Esophagus squamous epithelium (tissue), 5 donors: ENCODE results near the gene AFF3. TPM values are rescaled to one million over a fixed set of nuclear protein-coding genes. Genes with fewer than 3 reads are reported as not detected.

ENCODE experiments used
- DNase-seq: peaks from one replicate; lab custom pipeline; 2025; lab: John Stamatoyannopoulos, UW
- H3K27ac ChIP-seq, 4 donors: fragments of 200-600 bp; sonication (generic); one replicate each; pipeline ENCODE4 v1.5.1; 2016 to 2019; ENCODE audit warnings: mild to moderate bottlenecking in 1 of 4
- H3K27me3 ChIP-seq, 4 donors: fragments of 200-600 bp; sonication (generic); 1 replicate in 3 of 4; 2 replicates in 1 of 4; pipeline versions ENCODE4 v1.5.1 to v1.6.0; 2017 to 2021; ENCODE audit warnings: antibody characterized with exemption in 1 of 4
- H3K36me3 ChIP-seq, 3 donors: fragments of 200-600 bp; sonication (generic); one replicate each; pipeline ENCODE4 v1.5.1; 2016 to 2019
- H3K4me1 ChIP-seq, 3 donors: fragments of 200-600 bp; sonication (generic); one replicate each; pipeline ENCODE4 v1.5.1; 2017 to 2019
- H3K4me3 ChIP-seq, 4 donors: fragments of 200-600 bp; sonication (generic); 1 replicate in 3 of 4; 2 replicates in 1 of 4; pipeline ENCODE4 v1.5.1; 2016 to 2019; ENCODE audit warnings: mild to moderate bottlenecking in 2 of 4, moderate library complexity in 1 of 4
- H3K9me3 ChIP-seq, 3 donors: fragments of 200-600 bp; sonication (generic); one replicate each; pipeline ENCODE4 v1.5.1; 2016 to 2019
- POLR2A ChIP-seq, 4 donors: fragments of 450-650 bp; IDR thresholded peaks; one replicate each; pipeline ENCODE4 v1.6.1; 2017; ENCODE audit warnings: antibody characterized with exemption in 4 of 4, mild to moderate bottlenecking in 4 of 4, moderate library complexity in 3 of 4
- WGBS, 2 donors: methylation state at CpG; one replicate each; pipeline ENCODE4 v1.1.5; 2018; 5-methylcytosine and 5-hydroxymethylcytosine counted together
- intact Hi-C: fragments of 100-400 bp; cut with DNase I; formaldehyde crosslinking; loops from one replicate; pipeline ENCODE4 v1.15.0; 2022
- total RNA-seq, 4 donors: library from RNA; depleted of rRNA; stranded (reverse); fragments of >200 nt; gene quantifications; one replicate each; pipeline ENCODE4 v1.1.0, GENCODE V29; 2016
- TF ChIP-seq, protein P1 (sequence below), 6 experiments: fragments of 450-650 bp in 4 of 6; fragments of 200-600 bp in 2 of 6; sonication (generic) in 2 of 6; IDR thresholded peaks; one replicate each; pipeline ENCODE4 v1.5.1; 2016 to 2019; ENCODE audit warnings: antibody characterized with exemption in 6 of 6, mild to moderate bottlenecking in 4 of 6, moderate library complexity in 4 of 6
- donor health status: DM: yes; HTN: yes; CAD: no.

Gene AFF3
- total RNA-seq, 4 donors from 2014 or later, result 1.2 to 9.7 (median 3.8) TPM

- TF ChIP-seq POLR2A (IDR thresholded peaks at IDR 0.05), result no peak
- TF ChIP-seq, protein P1, sequence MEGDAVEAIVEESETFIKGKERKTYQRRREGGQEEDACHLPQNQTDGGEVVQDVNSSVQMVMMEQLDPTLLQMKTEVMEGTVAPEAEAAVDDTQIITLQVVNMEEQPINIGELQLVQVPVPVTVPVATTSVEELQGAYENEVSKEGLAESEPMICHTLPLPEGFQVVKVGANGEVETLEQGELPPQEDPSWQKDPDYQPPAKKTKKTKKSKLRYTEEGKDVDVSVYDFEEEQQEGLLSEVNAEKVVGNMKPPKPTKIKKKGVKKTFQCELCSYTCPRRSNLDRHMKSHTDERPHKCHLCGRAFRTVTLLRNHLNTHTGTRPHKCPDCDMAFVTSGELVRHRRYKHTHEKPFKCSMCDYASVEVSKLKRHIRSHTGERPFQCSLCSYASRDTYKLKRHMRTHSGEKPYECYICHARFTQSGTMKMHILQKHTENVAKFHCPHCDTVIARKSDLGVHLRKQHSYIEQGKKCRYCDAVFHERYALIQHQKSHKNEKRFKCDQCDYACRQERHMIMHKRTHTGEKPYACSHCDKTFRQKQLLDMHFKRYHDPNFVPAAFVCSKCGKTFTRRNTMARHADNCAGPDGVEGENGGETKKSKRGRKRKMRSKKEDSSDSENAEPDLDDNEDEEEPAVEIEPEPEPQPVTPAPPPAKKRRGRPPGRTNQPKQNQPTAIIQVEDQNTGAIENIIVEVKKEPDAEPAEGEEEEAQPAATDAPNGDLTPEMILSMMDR (IDR thresholded peaks at IDR 0.05), result no peak
- no peak for DNase-seq
- WGBS, 2 donors, result 48 to 63% methylated on average over 3 of the region's 3 CpGs
- Histone ChIP-seq H3K27ac (no peak overlapping the region), H3K27me3 (no peaks in the 10 kb centered on the region), H3K4me1 (no peaks in the 10 kb centered on the region), H3K9me3 (no peaks in the 10 kb centered on the region), H3K36me3 (no peaks in the 10 kb centered on the region), H3K4me3 (no peak overlapping the region)
- intact Hi-C loops, result no loop called here
Observed at GRCh38 chr2:99974682-99975375, 167.6 kb downstream of the AFF3 start.

GRCh38 chr2:99974275-99974674 is 168.1 kb downstream of the AFF3 start:
- TF ChIP-seq, protein P1 (IDR thresholded peaks at IDR 0.05), result no peak
- TF ChIP-seq POLR2A (IDR thresholded peaks at IDR 0.05), result no peak
- no peaks in the 10 kb centered on the region for H3K36me3 ChIP-seq
- no peaks in the 10 kb centered on the region for H3K9me3 ChIP-seq
- no peaks in the 10 kb centered on the region for H3K4me1 ChIP-seq
- no peaks in the 10 kb centered on the region for H3K27me3 ChIP-seq
- no peak overlapping the region for H3K4me3 ChIP-seq
- H3K27ac ChIP-seq, result no peak overlapping the region
- no peak for DNase-seq
- intact Hi-C loops, result no loop called here
- WGBS, 2 donors, result 48 to 65% methylated on average over 6 of the region's 6 CpGs

DNA sequence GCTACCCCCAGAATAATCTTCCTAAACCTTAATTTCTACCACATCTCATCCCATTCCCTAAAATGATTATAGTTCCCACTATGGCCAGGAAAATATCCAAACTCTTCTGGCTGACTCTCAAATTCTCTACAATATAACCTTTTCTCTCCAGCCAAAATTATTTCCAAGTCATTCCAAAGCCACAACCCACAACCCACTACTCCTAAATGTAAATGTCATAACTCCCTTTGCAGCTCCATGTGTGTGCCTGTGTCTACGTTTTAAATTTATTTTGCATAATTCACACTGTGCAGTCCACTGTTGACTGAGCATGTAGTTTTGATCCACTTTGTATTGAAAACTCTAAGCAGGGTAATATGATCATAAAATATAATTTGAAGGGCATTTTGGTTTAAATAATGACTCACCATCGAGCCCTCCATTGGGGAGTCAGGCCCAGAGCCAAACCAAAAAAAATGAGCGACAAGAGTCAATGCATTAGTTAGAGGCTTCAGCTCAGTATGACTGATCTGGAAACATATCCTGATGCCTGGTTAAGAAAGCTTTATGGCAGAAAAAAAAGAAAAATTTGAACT is 171.0 kb downstream of the AFF3 start:
- DNase-seq, result no peak
- Histone ChIP-seq H3K4me1 (no peaks in the 10 kb centered on the region), H3K36me3 (no peaks in the 10 kb centered on the region), H3K4me3 (no peak overlapping the region), H3K9me3 (no peaks in the 10 kb centered on the region), H3K27me3 (no peaks in the 10 kb centered on the region), H3K27ac (no peak overlapping the region)
- WGBS, 2 donors, result 67 to 79% methylated on average over 3 of the region's 3 CpGs
- intact Hi-C loops, result no loop called here
- no peak for TF ChIP-seq POLR2A (IDR thresholded peaks at IDR 0.05)
- TF ChIP-seq, protein P1 (IDR thresholded peaks at IDR 0.05), result no peak

- Histone ChIP-seq H3K4me3 (no peak overlapping the region), H3K27ac (no peak overlapping the region), H3K36me3 (no peaks in the 10 kb centered on the region), H3K27me3 (no peaks in the 10 kb centered on the region), H3K4me1 (no peaks in the 10 kb centered on the region), H3K9me3 (no peaks in the 10 kb centered on the region)
- no peak for DNase-seq
- intact Hi-C loops, result no loop called here
- 70 to 72% methylated on average over 12 of the region's 12 CpGs for WGBS, 2 donors
- no peak for TF ChIP-seq POLR2A (IDR thresholded peaks at IDR 0.05)
- TF ChIP-seq, protein P1 (IDR thresholded peaks at IDR 0.05), result no peak
Observed at GRCh38 chr2:99970292-99970868, 172.0 kb downstream of the AFF3 start.

DNA sequence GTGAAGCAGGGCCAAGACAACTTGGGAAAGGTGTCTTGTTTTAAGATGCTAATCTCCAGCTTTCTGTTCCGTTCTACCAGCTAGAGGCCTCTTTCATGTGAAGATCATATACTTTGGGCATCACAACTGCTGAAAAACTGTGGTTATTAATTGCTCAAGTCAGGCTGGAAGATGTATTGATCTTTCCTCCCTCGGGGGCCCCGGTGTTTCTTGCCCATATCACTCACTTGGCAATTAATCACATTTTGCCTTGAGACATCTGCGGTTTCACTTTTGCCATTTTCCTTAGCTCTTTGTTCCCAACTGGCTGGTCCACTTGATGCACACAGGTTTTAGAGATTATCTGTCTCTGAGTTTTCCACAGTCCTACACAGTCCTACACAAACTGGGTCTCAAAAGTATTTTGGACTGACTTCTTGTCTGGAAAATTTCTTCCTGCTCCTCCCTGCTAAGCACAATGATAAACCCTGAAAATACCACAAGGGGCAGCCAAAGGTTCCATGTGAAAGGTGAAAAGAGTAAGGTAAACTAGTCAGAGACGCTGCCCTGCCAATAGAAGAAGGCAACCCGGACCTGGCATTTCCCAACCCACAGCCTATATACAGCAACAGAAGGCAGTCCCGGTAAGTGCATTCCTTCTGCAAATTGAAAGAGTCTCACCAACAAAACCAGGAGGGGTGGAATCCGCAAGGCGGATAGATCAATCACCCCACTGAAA is 181.0 kb downstream of the AFF3 start:
- Histone ChIP-seq H3K27ac (no peak overlapping the region), H3K27me3 (no peaks in the 10 kb centered on the region), H3K36me3 (no peaks in the 10 kb centered on the region), H3K4me3 (no peak overlapping the region), H3K9me3 (no peaks in the 10 kb centered on the region), H3K4me1 (no peaks in the 10 kb centered on the region)
- no peak for DNase-seq
- TF ChIP-seq, protein P1 (IDR thresholded peaks at IDR 0.05), result no peak
- no peak for TF ChIP-seq POLR2A (IDR thresholded peaks at IDR 0.05)
- intact Hi-C loops, result no loop called here
- WGBS, 2 donors, result 65 to 72% methylated on average over 7 to 9 of the region's 9 CpGs
